ENCODE data around the gene SNED1. TPM values are rescaled to one million over a fixed set of nuclear protein-coding genes. Genes with fewer than 3 reads are reported as not detected.

SNED1 gene
- total RNA-seq: 10 to 100 TPM; 42.0 to 72.1 TPM
- 30.6 to 52.0 reads per million in 2 donors for total RNA-seq

- H3K27ac Mint-ChIP-seq: no peak within 1 kb of the TSS
- H3K4me3 Mint-ChIP-seq: peak within 1 kb of the TSS; percentile 47
Observed at GRCh38 chr2:240997856-240998705, at the start of gene SNED1. TSS of gene SNED1 (plus strand) at chr2:240998618. CDS start at chr2:240998838, 220 bp downstream.

GRCh38 chr2:240948905-240949790, 49.3 kb upstream of the SNED1 start:
- Mint-ChIP-seq H3K4me3 (no peak overlapping the region), H3K36me3 (ENCODE audit: low read depth) (peaks cover 2% of the 10 kb centered on the region), H3K27me3 (peaks cover 9% of the 10 kb centered on the region), H3K27ac (no peak overlapping the region), H3K4me1 (peaks cover 4% of the 10 kb centered on the region)
- no peak for ATAC-seq
- no peak for DNase-seq
- no peaks in the 10 kb centered on the region for H3K9me3 ChIP-seq (ENCODE audit: control insufficient read depth, low read length, poor library complexity, severe bottlenecking)

More at GRCh38 chr2:240997856-240998705, at the start of gene SNED1:
- H3K36me3 Mint-ChIP-seq (ENCODE audit: low read depth): peaks cover 7% of the 10 kb centered on the region
- H3K27me3 Mint-ChIP-seq: peaks cover 23% of the 10 kb centered on the region
- no peaks in the 10 kb centered on the region for H3K9me3 ChIP-seq (ENCODE audit: control insufficient read depth, low read length, poor library complexity, severe bottlenecking)
- ATAC-seq (peak; percentile 69), DNase-seq (peak in 2 of 3 donors; percentile 29 to 47)
- peaks cover 9% of the 10 kb centered on the region for H3K4me1 Mint-ChIP-seq

GRCh38 chr2:240949791-240950705, 48.4 kb upstream of the SNED1 start:
- peaks cover 2% of the 10 kb centered on the region for H3K36me3 Mint-ChIP-seq (ENCODE audit: low read depth)

GRCh38 chr2:240951045-240951594, 47.3 kb upstream of the SNED1 start:
- ATAC-seq (no peak), DNase-seq (no peak)
- H3K36me3 Mint-ChIP-seq (ENCODE audit: low read depth): peaks cover 1% of the 10 kb centered on the region
- H3K9me3 ChIP-seq (ENCODE audit: control insufficient read depth, low read length, poor library complexity, severe bottlenecking): no peaks in the 10 kb centered on the region
- H3K27me3 Mint-ChIP-seq: peaks cover 12% of the 10 kb centered on the region
- H3K4me3 Mint-ChIP-seq: no peak overlapping the region
- H3K27ac Mint-ChIP-seq: no peak overlapping the region
- no peaks in the 10 kb centered on the region for H3K4me1 Mint-ChIP-seq

More at GRCh38 chr2:240949791-240950705, 48.4 kb upstream of the SNED1 start:
- no peaks in the 10 kb centered on the region for H3K9me3 ChIP-seq (ENCODE audit: control insufficient read depth, low read length, poor library complexity, severe bottlenecking)
- no peak overlapping the region for H3K27ac Mint-ChIP-seq
- H3K27me3 Mint-ChIP-seq: peaks cover 15% of the 10 kb centered on the region
- no peak overlapping the region for H3K4me3 Mint-ChIP-seq
- DNase-seq (peak in 1 of 3 donors; percentile 4), ATAC-seq (no peak)
- H3K4me1 Mint-ChIP-seq: peaks cover 4% of the 10 kb centered on the region

- no peaks in the 10 kb centered on the region for H3K9me3 ChIP-seq (ENCODE audit: control insufficient read depth, low read length, poor library complexity, severe bottlenecking)
- H3K27ac Mint-ChIP-seq: no peak overlapping the region
- H3K36me3 Mint-ChIP-seq (ENCODE audit: low read depth): no peaks in the 10 kb centered on the region
- H3K27me3 Mint-ChIP-seq: peaks cover 20% of the 10 kb centered on the region
- H3K4me1 Mint-ChIP-seq: no peaks in the 10 kb centered on the region
- ATAC-seq: no peak
- no peak for DNase-seq
- no peak overlapping the region for H3K4me3 Mint-ChIP-seq
Observed at GRCh38 chr2:240952496-240953246, 45.7 kb upstream of the SNED1 start.

- Mint-ChIP-seq H3K27me3 (peaks cover 20% of the 10 kb centered on the region), H3K36me3 (ENCODE audit: low read depth) (no peaks in the 10 kb centered on the region), H3K27ac (no peak overlapping the region), H3K4me1 (no peaks in the 10 kb centered on the region), H3K4me3 (no peak overlapping the region)
- ATAC-seq: no peak
- no peak for DNase-seq
- H3K9me3 ChIP-seq (ENCODE audit: control insufficient read depth, low read length, poor library complexity, severe bottlenecking): no peaks in the 10 kb centered on the region
Observed at GRCh38 chr2:240953426-240954410, 44.7 kb upstream of the SNED1 start.

- no peaks in the 10 kb centered on the region for H3K4me1 Mint-ChIP-seq
- peak overlapping the region; percentile 22 for H3K27ac Mint-ChIP-seq
- peaks cover 20% of the 10 kb centered on the region for H3K27me3 Mint-ChIP-seq
- no peak for ATAC-seq
- H3K4me3 Mint-ChIP-seq: no peak overlapping the region
- no peaks in the 10 kb centered on the region for H3K36me3 Mint-ChIP-seq (ENCODE audit: low read depth)
- no peak for DNase-seq
- no peaks in the 10 kb centered on the region for H3K9me3 ChIP-seq (ENCODE audit: control insufficient read depth, low read length, poor library complexity, severe bottlenecking)
Observed at GRCh38 chr2:240954436-240955305, 43.7 kb upstream of the SNED1 start.

- peak overlapping the region; percentile 22 for H3K27ac Mint-ChIP-seq
Observed at GRCh38 chr2:240955306-240956170, 42.9 kb upstream of the SNED1 start.

GRCh38 chr2:240956171-240956934, 42.1 kb upstream of the SNED1 start:
- ATAC-seq (no peak), DNase-seq (no peak)
- H3K4me1 Mint-ChIP-seq: peaks cover 2% of the 10 kb centered on the region
- no peak overlapping the region for H3K27ac Mint-ChIP-seq
- no peak overlapping the region for H3K4me3 Mint-ChIP-seq
- H3K27me3 Mint-ChIP-seq: peaks cover 20% of the 10 kb centered on the region
- H3K36me3 Mint-ChIP-seq (ENCODE audit: low read depth): no peaks in the 10 kb centered on the region
- no peaks in the 10 kb centered on the region for H3K9me3 ChIP-seq (ENCODE audit: control insufficient read depth, low read length, poor library complexity, severe bottlenecking)

More at GRCh38 chr2:240955306-240956170, 42.9 kb upstream of the SNED1 start:
- peaks cover 2% of the 10 kb centered on the region for H3K4me1 Mint-ChIP-seq
- H3K27me3 Mint-ChIP-seq: peaks cover 20% of the 10 kb centered on the region
- no peaks in the 10 kb centered on the region for H3K9me3 ChIP-seq (ENCODE audit: control insufficient read depth, low read length, poor library complexity, severe bottlenecking)
- DNase-seq: no peak
- H3K36me3 Mint-ChIP-seq (ENCODE audit: low read depth): no peaks in the 10 kb centered on the region
- no peak for ATAC-seq
- H3K4me3 Mint-ChIP-seq: no peak overlapping the region
